ENCODE results near the gene ARHGAP21.
"Not testable (repeated sequence)": the region's sequence is repeated elsewhere in the genome, so short reads cannot be mapped to it uniquely, and the experiment has no call there.

ARHGAP21 gene

DNA sequence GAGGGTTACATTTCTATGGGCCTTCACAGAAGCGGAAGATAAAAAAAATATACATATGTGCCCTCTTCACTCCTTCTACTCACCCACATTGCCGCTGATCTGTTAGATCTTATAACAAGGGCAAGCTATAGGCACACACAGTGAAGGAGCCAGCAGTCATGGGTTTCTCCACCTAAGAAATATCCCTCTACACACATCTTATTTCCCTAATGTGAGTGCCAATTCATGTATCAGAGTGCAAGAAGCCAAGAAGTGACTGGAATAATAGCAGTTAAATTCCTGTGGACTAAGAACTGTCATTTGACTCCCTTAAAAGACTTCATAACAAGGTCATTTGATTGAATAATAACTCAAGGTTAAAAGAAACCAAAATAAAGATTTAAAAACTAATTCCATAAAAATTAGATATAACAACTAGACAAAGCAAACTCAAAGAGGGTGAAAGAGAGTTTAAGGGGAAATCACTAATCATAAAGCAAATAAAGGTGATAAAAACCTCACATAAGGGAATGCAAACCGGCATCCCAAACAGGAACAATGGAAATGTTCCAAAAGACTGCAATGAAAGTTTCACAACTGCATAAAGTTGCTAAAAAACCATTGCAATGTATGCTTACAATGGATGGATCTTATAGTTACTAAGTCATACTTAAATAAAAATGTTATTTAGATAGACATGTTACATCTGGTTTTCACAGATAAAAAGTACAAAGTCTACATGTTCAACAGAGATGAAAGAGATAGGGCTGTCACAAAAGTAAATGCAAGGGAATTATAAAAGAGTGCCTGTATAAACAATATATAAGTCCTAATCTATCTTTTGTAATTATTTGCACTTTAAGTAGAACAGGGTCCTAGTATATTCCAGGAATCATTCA is 42.8 kb downstream of the ARHGAP21 start:
- DNase-seq, result no peak

DNA sequence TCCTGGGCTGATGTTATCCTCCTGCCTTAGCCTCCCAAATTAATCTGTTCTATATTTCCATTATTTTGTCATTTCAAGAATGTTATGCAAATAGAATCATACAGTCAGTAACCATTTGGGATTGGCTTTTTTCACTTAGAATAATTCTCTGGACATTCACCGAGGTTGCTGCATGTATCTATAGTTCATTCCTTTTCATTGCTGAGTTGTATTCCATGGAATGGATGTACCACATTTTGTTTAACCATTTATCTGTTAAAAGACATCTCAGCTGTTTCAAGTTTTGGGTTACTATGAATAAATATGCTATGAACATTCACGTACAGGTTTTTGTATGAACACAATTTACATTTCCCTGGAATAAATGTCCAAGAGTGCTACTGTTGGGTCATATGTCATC is 44.9 kb downstream of the ARHGAP21 start:
- no peak for DNase-seq

DNA sequence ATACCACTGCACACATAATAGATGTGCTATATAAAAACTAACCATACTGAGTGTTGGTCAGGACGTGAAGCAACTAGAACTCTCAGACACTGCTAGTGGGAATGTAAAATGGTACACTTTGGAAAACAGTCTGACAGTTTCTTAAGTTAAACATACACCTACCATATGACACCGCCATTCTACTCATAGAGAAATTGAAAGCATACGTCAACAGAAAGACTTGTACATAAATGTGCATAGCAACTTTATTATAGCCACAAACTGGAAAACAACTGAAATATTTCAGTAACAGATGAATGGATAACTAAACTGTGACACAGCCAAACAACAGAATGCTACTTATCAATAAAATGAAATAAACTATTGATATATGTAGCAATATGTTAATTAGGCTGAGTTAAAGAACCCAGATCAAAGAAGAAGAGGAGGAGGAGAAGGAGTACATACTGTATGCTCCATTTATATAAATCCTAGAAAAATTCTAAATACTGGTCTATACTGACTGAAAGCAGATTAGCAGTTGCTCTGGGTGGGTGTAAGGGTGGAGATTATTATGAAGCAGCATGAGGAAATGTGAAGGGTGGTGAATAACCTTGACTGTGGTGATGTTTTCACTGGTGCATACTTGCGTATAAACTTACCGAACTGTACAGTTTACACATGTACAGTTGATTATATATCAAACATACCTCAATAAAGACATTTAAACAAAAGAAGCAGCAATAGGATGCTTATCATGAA is 48.6 kb downstream of the ARHGAP21 start:
- no peak for DNase-seq

DNA sequence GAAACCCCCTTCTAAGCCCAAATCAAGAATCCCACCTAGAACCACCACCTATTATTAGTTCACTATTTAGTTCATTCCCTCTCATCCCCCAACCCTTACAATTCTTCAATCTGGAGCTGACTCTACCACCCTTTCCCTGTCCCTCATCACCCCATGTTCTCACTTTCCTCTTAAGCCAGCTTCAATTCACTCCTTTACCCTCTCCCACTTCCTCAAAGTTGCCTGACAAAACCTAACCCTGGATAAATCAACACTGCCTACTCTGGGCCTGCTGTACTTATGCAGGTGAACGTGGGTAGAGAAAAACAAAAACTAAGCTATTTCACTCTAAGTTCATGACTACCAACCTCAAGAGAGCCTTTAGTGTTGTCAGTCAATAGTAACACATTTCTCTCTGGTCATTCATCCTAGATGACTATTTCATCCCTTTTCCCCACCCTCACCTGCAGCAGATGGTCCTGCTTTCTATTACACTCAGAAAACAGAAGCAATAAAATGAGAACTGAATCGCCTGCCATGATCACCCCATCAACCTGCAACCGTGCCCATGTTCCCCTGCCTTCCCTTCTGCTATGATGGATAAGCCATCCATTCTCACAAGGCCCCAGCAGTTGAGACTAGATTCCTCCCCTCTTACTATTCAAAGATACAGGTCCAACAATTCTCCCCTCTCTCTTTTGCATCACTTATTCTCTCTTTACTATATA is 52.6 kb downstream of the ARHGAP21 start:
- no peak for DNase-seq

DNA sequence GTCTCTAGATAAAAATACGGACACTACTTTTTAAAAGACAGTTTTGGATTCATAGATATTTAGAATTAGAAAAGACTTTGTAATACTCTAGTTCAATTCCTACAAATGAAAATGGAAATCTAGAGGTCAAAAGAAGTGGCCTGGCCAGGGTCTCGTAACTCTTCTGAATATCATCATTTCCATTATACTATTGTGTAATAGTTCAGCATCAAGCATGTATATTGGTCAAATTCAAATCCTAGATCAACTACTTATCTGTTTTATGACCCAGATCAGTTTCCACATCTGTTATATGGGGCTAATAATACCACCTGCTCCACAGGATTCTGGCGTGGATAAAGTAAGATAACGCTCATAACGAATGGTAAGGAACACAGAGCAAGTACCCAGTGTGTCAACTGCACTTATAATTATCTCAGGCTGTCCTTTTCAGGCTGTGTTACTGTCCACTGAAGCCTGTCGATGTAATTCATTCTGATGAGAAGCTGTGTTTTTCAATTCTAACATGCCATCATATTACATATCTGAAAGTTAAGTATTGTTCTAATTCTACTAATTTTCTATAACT is 54.3 kb downstream of the ARHGAP21 start:
- no peak for DNase-seq

DNA sequence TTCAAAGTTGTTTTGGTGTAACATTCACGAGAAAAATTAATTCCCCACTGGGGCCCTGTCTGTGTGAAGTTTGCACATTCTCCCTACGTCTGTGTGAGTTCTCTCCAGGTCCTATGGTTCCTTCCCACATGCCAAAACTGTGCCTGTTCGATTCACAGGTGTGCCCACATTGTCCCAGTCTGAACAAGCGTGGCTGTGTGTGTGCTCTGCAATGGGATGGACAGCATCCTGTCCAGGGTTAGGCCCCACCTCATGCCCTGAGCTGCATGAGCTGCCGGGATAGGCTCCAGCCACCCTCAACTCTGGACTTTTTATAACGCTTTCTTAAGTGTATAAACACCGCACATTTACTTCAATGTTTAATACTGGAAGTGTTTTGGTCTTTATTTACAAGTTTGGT is 55.4 kb downstream of the ARHGAP21 start:
- no peak for DNase-seq

DNA sequence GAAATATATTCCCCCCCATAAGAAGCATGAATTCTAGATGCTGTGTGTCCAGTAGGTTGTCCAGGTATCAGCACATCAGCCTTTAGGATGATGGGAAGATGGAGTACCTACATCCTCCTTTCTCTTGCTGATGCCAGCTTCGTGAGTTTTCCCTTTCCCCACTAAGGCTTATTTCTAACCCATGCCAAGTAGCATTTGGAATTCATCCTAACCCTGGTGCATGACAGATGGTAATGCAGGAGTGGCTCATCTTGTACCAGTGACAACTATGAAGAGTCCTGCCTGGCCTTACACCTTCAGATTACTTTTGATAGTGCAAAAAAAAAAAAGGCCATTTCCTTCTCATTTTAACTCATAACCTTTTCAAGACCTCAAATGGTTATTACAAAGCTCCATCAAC is 58.7 kb downstream of the ARHGAP21 start:
- DNase-seq, result no peak

DNA sequence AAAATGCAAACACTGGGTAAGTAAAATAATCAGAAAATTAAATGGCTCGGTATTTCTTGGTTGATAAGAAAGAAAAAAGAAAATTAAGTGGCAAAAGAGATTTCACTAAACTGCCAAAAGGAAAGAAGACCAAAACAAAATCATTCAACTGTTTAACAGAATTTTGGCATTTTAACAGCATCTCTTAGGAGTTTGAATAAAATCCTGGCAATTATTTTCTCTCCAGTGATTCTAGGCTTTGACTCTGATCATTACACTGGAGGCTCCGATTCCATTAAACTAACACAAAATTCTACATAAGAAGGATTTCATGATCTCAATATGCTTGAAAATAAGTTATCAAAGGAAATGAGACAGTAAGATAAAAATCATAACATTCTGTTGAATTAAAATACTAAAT is 62.3 kb downstream of the ARHGAP21 start:
- no peak for DNase-seq

DNA sequence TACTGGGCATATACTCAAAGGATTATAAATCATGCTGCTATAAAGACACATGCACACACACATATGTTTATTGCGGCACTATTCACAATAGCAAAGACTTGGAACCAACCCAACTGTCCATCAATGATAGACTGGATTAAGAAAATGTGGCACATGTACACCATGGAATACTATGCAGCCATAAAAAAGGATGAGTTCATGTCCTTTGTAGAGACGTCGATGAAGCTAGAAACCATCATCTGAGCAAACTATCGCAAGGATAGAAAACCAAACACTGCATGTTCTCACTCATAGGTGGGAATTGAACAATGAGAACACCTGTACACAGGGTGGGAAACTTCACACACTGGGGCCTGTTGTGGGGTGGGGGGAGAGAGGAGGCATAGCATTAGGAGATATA is 65.4 kb downstream of the ARHGAP21 start:
- not testable (repeated sequence) for DNase-seq

DNA sequence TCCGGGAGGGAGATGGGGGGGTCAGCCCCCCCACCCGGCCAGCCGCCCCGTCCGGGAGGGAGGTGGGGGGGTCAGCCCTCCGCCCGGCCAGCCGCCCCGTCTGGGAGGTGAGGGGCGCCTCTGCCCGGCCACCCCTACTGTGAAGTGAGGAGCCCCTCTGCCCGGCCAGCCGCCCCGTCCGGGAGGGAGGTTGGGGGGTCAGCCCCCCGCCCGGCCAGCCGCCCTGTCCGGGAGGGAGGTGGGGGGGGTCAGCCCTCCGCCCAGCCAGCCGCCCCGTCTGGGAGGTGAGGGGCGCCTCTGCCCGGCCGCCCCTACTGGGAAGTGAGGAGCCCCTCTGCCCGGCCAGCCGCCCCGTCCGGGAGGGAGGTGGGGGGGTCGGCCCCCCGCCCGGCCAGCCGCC is 67.4 kb downstream of the ARHGAP21 start:
- DNase-seq, result not testable (repeated sequence)

DNA sequence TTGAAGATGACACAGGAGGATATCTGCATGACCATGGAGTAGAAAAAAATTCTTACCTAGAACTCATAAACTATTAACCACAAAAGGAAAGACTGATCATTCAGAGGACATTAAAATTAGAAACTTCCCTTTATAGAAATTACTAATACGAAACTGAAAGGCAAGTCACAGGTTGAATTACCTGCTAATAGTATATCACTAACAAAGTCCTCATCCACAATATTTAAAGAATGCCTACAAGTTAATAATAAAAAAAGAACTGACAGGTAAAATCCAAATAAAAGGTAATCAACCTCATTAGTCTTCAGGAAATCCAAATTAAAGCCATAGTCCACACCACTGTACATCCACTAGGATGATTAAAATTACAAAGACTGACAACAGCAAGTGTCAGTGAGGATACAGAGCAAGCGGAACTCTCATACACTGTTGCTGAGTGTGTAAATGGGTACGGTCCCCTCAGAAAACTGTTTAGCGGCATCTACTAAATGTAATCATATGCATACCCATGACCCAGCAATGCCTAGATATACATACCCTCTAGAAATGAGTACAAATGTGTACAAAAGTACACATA is 71.2 kb downstream of the ARHGAP21 start:
- no peak for DNase-seq

DNA sequence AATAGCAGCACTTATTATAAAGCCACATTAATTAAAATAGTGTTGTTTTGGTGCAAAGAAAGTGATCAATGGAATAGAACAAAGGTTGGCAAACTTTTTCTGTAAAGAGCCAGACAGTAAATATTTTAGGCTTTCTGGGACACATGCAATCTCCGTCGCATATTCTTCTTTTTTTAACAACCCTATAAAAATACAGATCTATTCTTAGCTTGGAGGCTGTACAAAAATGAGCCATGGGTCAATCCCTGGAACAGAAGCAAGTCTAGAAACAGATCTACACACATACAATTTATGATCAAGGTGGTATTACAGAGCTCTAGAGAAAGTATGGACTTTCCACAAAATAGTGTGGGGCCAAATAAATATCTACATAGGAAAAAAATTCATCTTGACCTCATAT is 71.8 kb downstream of the ARHGAP21 start:
- DNase-seq, result no peak

DNA sequence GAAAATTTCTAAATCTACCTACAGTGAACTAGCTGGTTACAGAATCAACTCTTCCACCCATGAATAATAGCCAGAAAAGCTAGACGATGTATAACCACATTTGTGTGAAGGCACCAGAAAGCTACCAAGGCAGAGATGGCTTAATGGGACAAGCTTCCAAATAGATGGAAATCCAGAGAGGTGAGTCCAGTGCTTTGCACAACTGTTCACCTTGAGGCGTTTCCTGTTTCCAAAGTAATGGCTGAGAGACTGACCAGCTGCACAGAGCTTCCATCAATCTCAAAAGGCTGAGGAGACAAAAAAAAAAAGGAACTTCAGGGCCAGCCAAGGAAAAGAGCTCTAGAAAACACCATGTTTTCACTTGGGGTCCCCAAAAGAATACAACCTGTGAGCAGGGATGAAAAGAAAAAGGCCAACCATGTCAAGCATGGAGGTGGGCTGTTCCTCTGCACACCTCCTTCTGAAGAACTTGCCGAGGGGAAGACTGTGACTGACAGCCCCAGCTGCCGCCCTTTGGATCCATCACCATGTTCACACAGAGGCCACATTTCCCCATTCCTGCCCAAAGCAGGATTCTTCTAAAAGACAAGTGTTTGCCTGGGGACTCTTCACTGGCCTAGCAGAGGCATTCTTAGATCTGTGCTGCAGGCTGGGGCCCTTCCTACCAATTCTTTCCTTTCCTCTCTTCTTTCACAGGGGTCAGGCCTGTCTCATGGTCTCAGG is 72.9 kb downstream of the ARHGAP21 start:
- no peak for DNase-seq

DNA sequence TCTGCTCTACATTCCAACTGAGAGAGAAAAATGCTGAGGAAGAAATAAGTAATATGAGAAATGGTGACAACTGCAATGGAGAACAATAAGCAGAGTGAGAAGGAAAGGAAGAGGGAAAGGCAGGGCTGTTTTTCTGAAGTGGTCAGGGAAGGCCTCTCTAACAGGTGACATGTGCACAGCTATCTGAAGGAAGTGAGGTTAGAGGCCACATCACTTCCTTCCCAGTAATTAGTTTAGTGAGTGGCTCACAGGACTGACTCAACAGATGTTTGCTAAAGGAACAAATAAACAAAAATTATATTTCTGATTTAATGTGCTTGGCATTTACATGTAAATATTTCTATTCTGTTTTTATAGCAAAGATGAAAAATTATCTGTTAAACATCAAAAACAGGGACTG is 77.9 kb downstream of the ARHGAP21 start:
- DNase-seq, result no peak

DNA sequence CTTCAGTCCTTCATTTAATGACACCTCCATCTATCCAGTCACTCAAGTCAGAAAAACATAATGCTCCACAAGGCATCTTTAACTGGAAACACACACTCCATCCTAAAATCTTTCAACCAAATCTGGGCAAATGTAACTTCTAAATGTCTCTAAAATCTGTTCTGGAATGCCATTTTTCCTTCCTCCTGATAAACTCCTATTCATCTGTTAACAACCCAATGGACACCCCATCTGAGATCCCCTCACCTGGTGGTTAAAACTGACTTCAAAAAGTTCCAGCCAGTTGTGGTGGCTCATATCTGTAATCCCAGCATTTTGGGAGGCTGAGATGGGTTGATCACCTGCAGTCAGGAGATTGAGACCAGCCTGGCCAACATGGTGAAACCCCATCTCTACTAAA is 78.7 kb downstream of the ARHGAP21 start:
- no peak for DNase-seq

DNA sequence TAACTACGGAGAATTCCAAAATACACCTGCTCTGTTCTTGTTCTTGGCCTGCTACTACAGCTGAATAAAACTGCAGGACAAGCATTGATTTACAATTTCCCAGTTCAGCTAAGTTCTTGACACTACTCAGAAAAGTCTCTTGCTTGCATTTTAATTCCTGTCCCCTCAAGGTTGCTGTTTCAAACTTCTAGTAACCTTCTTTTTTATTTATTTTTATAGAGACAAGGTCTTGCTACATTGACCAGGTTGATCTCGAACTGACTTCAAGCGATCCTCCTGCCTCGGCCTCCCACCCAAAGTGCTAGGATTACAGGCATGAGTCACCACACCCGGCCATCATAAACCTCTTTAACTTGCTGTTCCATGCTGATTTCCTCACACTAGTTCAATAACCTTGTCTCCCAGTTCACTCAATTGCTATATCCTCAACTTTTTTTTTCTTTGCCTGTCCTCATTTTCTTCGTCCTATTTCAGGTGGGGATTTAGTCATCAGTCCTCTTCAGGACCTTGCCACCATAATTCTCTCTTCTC is 79.9 kb downstream of the ARHGAP21 start:
- no peak for DNase-seq

DNA sequence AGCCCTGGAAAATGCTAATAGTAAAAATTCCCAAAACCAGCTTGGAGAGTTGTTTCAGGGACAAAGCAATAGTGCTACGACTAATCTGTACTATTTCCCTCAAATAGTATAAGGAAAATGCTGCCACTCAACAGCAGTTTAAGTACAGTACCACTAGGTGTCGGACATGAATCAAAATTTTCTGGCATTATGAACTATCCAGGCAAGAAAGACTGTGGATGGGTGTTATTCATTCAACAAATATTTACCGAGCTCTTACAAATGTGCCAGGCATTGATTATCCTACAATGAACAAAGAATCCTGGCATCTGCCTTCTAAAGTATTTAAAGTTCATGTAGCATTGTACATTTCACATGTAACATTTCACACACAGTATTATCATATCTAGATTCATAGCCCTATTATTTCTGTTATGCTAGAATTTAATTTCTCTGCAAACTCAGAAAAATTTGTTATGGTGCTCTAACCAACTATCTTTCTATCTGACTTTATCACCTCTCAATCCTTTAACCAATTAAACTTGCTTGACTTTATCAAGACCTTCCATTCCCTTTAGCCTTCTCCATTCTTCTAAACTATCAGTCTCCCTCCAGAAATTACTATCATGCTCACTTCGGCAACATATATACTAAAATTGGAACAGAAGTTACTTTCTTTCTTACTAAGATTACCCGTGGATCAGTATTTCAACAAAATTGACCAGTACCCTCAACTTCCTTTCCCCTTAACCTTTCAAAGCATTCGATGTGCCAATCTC is 80.6 kb downstream of the ARHGAP21 start:
- no peak for DNase-seq

DNA sequence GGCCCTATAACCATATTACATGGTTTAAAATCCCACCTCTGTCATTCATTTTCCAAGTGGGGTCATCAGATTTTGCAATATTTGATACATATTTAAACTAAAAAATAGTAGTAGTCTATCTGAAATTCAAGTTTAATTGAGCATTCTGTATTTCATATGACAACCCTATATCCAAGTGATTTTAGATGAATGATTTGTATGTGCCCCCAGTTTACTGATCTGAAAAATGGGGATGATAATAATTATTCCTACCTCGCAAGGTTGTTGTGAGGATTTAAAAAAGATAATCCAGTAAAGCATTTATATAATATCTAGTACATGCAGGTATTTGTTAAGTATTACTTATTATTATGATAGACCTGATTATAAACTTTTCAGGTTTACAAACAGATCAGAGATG is 84.6 kb downstream of the ARHGAP21 start:
- DNase-seq, result no peak

DNA sequence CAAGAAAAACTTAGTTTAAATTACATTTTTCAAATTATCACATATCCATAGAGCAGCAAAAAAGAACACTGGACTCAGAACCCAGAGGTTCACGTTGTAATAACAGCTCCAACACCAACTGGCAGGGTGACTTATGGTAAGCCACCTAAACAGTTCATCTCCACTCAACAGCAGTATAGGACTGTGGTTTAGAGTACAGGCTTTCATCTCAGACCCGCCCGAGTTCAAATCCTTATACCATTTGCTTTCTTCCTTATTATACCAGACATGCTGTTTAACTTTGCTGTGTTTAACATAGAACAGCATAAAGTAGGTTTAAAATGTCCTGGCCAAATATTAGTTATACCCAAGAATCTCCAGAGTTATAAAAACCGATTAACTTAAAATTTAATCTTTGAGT is 97.9 kb downstream of the ARHGAP21 start:
- no peak for DNase-seq

DNA sequence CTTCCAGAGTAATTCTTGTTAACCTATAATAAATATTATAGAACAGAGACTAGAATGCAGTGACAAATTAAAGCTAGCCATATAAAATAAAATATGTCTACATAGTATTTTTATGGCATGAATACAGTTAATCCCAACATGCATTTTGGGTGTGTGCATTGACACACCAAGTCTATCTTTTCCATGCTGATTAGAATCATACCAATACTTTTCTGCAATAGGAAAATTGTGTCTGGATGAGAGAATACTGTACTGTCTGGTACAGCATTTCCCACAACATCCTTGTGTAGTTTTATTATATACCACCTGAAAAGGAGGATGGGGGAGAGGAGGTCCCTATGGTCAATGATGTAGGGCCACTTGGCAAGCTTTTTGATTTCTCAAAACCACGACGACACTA is 100.3 kb downstream of the ARHGAP21 start:
- DNase-seq, result no peak

DNA sequence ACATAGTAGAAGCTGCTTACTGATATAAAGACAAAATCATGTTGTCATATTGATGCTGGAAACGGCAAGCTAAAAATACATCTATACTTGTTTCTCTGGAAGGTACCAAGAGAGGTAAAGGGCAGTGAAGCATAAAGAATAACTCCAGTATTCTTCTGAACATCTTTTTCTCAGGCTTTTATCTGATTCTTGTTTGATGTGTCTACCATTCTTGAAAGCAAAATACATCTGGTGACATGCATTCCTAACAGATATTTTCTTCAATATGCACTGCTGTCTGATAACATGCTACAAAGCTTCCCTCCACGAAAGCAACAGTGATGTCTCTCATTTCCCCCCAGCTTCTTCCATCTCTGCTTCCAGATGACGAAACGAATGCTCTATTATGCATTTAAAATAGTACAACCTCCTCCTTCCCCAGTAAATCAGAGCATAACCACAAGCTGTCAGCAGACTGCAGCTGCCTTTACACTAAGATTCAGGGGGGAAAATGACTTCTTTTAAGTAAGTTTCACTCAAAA is 100.8 kb downstream of the ARHGAP21 start:
- no peak for DNase-seq
